ENCODE data around the gene GAB2.
"Not testable (repeated sequence)": the region's sequence is repeated elsewhere in the genome, so short reads cannot be mapped to it uniquely, and the experiment has no call there.

GAB2 gene

DNA sequence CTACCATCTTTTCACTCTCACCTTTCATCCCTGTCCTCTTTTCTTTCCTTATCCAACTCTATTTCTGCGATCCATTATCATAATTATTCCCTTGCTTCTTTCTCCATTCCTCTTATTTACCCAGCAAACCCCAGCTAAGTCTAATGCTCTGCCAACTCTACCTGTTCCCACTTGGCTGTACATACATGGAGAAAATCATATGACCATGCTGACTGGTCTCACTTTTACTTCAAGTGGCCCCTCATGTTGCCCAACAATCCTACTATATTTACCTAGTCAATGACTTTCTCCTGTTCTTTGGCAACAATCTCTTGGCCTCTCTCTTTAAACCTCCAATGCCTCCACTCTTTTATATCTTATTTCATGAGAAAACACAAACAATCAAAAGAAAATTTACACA is 134.8 kb downstream of the GAB2 start:
- no peak for DNase-seq (ENCODE audit: low spot score)
- TF ChIP-seq, protein P1, sequence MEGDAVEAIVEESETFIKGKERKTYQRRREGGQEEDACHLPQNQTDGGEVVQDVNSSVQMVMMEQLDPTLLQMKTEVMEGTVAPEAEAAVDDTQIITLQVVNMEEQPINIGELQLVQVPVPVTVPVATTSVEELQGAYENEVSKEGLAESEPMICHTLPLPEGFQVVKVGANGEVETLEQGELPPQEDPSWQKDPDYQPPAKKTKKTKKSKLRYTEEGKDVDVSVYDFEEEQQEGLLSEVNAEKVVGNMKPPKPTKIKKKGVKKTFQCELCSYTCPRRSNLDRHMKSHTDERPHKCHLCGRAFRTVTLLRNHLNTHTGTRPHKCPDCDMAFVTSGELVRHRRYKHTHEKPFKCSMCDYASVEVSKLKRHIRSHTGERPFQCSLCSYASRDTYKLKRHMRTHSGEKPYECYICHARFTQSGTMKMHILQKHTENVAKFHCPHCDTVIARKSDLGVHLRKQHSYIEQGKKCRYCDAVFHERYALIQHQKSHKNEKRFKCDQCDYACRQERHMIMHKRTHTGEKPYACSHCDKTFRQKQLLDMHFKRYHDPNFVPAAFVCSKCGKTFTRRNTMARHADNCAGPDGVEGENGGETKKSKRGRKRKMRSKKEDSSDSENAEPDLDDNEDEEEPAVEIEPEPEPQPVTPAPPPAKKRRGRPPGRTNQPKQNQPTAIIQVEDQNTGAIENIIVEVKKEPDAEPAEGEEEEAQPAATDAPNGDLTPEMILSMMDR (IDR thresholded peaks at IDR 0.05; ENCODE audit: extremely low read depth, insufficient read depth, missing control alignments) = no peak
- in situ Hi-C loops (cut with MboI; ENCODE audit: low pct_unique_long_range_greater_than_20kb, low sequenced_read_pairs, unreplicated experiment) = no loop called here

DNA sequence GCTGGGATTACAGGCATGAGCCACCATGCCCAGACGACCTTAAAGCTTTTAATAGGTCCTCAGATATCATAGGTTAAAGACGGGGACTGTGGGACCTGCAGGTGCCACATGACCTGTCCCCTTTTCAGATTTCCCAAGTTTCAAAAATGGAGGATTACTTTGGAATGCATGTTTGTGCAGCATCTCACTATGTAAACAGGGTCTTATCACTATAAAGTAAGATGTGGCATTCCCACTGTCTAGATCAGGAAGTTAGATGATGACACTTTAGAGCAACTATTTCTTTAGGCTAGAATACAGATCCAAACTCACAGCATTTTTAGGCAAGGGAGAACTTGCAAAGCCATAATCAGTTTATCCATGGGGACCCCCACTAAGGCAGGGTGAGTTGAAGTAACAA is 136.1 kb downstream of the GAB2 start:
- no peak for DNase-seq (ENCODE audit: low spot score)
- in situ Hi-C loops (cut with MboI; ENCODE audit: low pct_unique_long_range_greater_than_20kb, low sequenced_read_pairs, unreplicated experiment) = no loop called here
- TF ChIP-seq, protein P1 (IDR thresholded peaks at IDR 0.05; ENCODE audit: extremely low read depth, insufficient read depth, missing control alignments) = no peak

GRCh38 chr11:78277314-78277994 is 140.2 kb downstream of the GAB2 start:
- no peak for DNase-seq (ENCODE audit: low spot score)
- in situ Hi-C loops (cut with MboI; ENCODE audit: low pct_unique_long_range_greater_than_20kb, low sequenced_read_pairs, unreplicated experiment) = no loop called here
- TF ChIP-seq, protein P1 (IDR thresholded peaks at IDR 0.05; ENCODE audit: extremely low read depth, insufficient read depth, missing control alignments) = no peak

DNA sequence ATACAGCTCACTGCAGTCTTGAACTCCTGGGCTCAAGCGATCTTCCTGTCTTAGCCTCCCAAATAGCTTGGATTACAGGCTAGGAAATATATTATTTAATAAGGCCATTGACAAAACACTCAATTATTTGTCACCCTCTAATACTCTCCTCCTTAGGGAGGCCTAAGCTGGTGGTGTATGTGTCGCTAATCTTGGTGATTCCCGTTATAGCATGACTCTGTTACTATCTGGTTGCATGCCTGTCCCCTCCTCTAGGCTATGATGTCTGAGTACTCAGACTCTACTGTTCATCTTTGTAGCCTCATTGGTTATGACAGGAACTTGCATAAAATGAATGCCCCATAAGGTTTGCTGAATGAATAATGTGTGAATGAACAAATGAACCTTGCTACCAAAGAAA is 141.3 kb downstream of the GAB2 start:
- no peak for DNase-seq (ENCODE audit: low spot score)
- in situ Hi-C loops (cut with MboI; ENCODE audit: low pct_unique_long_range_greater_than_20kb, low sequenced_read_pairs, unreplicated experiment) = no loop called here
- TF ChIP-seq, protein P1 (IDR thresholded peaks at IDR 0.05; ENCODE audit: extremely low read depth, insufficient read depth, missing control alignments) = no peak

- DNase-seq (ENCODE audit: low spot score) = no peak
- TF ChIP-seq, protein P1 (IDR thresholded peaks at IDR 0.05; ENCODE audit: extremely low read depth, insufficient read depth, missing control alignments) = no peak
- in situ Hi-C loops (cut with MboI; ENCODE audit: low pct_unique_long_range_greater_than_20kb, low sequenced_read_pairs, unreplicated experiment) = no loop called here
These were observed 142.9 kb downstream of the GAB2 start for GRCh38 chr11:78274739-78275138.

DNA sequence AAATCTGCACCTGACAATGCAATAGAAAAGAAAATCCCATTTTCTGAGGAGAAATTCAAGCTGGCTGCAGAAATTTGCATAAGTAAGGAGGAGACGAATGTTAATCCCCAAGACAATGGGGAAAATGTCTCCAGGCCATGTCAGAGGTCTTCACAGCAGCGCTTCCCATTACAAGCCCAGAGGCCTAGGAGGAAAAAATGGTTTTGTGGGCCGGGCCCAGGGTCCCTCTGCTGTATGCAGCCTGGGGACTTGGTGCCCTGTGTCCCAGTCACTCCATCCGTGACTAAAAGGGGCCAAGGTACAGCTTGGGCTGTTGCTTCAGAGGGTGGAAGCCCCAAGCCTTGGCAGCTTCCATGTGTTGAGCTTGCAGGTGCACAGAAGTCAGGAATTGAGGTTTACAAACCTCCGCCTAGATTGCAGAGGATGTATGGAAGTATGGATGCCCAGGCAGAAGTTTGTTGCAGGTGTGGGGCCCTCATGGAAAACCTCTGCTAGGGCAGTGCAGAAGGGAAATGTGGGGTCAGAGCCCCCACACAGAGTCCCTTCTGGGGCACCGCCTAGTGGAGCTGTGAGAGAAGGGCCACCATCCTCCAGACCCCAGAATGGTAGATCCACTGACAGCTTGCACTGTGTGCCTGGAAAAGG is 144.9 kb downstream of the GAB2 start:
- DNase-seq (ENCODE audit: low spot score); in situ Hi-C loops (cut with MboI; ENCODE audit: low pct_unique_long_range_greater_than_20kb, low sequenced_read_pairs, unreplicated experiment): not testable (repeated sequence)

- in situ Hi-C loops (cut with MboI; ENCODE audit: low pct_unique_long_range_greater_than_20kb, low sequenced_read_pairs, unreplicated experiment) = not testable (repeated sequence)
These were observed 145.8 kb downstream of the GAB2 start for GRCh38 chr11:78271801-78272200.

More at GRCh38 chr11:78271801-78272200, 145.8 kb downstream of the GAB2 start:
- DNase-seq (ENCODE audit: low spot score) = not testable (repeated sequence)

Measured in GM13977 (cell line).